ENCODE data around the gene MYO3B.

GRCh38 chr2:170298861-170299429 lies 121.0 kb downstream of the MYO3B start:
- TF ChIP-seq POLR2A (IDR thresholded peaks at IDR 0.05; ENCODE audit: low read length) (no peak), ZFP36 (IDR thresholded peaks at IDR 0.05; ENCODE audit: borderline replicate concordance, partially characterized antibody) (no peak), NPAS2 (CRISPR knock-in tag; IDR thresholded peaks at IDR 0.05; ENCODE audit: borderline replicate concordance) (no peak)
